Ovary (tissue), 3 donors: ENCODE measurements around the gene KIF26B.

ENCODE experiments used
- EP300 ChIP-seq: sonication (generic); formaldehyde crosslinking; IDR thresholded peaks from one replicate; pipeline ENCODE4 v1.6.1; 2017; ENCODE audit warnings: antibody characterized with exemption
- POLR2A ChIP-seq: fragments of 450-650 bp; IDR thresholded peaks from one replicate; pipeline ENCODE4 v1.6.1; 2017; ENCODE audit warnings: antibody characterized with exemption, mild to moderate bottlenecking, moderate library complexity
- TF ChIP-seq, protein P1 (sequence below), 3 donors: fragments of 450-650 bp in 2 of 3; fragments of 200-600 bp in 1 of 3; IDR thresholded peaks; one replicate each; pipeline versions ENCODE4 v1.5.1 to v1.8.0; 2016 to 2022; ENCODE audit warnings: antibody characterized with exemption in 3 of 3, mild to moderate bottlenecking in 1 of 3
- donor health status: DM: no; HTN: no; CAD: no.

DNA sequence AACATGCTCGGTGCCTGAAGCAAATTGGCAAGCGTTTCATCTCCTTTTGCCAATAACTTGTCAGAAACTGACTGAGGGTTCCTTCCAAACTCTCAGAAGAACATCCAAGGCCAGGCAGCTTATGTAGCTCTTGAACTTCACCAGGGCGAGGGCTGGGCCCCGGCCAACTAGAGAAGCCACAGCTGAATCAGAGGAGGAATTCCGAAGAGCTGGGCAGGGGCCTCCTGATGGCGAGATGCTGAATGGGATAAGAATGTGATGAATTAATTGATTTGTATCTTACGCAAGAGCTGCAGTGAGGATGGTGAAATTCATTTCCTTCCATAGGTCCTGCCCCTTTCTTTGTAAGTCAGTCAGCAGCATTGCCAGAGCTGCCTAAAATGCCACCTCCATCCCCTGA is 345.8 kb downstream of the KIF26B start:
- TF ChIP-seq, protein P1, sequence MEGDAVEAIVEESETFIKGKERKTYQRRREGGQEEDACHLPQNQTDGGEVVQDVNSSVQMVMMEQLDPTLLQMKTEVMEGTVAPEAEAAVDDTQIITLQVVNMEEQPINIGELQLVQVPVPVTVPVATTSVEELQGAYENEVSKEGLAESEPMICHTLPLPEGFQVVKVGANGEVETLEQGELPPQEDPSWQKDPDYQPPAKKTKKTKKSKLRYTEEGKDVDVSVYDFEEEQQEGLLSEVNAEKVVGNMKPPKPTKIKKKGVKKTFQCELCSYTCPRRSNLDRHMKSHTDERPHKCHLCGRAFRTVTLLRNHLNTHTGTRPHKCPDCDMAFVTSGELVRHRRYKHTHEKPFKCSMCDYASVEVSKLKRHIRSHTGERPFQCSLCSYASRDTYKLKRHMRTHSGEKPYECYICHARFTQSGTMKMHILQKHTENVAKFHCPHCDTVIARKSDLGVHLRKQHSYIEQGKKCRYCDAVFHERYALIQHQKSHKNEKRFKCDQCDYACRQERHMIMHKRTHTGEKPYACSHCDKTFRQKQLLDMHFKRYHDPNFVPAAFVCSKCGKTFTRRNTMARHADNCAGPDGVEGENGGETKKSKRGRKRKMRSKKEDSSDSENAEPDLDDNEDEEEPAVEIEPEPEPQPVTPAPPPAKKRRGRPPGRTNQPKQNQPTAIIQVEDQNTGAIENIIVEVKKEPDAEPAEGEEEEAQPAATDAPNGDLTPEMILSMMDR (IDR thresholded peaks at IDR 0.05), result no peak
- TF ChIP-seq POLR2A, result no peak
- TF ChIP-seq EP300, result no peak
